Measurements from ENCODE around the gene S100A2.
A peak's percentile ranks its signal among the peaks of the same experiment; 100 is the strongest.
"Not testable (repeated sequence)": the region's sequence is repeated elsewhere in the genome, so short reads cannot be mapped to it uniquely, and the experiment has no call there.

S100A2 gene

DNA sequence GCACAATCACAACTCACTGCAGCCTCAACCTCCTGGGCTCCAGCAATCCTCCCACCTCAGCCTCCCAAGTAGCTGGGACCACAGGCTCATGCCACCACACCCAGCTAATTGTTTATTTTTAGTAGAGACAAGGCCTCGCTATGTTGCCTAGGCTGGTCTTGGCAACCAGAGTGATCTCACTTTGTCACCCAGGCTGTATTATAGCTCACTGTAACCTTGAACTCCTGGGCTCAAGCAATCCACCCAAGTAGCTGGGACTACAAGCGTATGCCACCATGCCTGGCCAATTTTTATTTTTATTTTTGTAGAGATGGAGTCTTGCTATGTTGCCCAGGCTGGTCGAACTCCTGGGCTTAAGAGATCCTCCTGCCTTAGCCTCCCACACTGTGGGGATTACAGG, 3.6 kb downstream of the S100A2 start:
- not testable (repeated sequence) for DNase-seq

DNA sequence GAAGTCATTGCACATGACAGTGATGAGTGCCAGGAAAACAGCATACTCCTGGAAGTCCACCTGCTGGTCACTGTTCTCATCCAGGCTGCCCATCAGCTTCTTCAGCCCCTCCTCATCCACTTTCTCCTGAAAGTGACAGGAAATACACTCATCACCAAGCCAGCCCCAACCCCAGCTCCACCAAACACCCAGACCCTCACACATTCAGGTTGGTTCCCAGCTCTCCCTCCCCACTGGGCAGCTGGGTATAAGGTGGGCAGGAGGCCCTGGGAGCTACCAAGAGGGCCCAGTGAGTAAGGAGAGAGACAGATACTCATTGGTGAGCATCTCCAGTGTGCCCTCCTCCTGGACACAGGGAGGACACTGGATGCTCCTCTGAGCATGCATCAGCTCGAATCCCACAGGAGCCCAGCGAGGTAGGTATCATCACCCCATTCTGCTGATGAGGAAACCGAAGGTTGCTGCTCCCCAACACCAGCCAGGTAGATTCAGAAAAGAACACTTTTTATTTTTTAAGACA, 4.1 kb downstream of the S100A2 start:
- DNase-seq = no peak

DNA sequence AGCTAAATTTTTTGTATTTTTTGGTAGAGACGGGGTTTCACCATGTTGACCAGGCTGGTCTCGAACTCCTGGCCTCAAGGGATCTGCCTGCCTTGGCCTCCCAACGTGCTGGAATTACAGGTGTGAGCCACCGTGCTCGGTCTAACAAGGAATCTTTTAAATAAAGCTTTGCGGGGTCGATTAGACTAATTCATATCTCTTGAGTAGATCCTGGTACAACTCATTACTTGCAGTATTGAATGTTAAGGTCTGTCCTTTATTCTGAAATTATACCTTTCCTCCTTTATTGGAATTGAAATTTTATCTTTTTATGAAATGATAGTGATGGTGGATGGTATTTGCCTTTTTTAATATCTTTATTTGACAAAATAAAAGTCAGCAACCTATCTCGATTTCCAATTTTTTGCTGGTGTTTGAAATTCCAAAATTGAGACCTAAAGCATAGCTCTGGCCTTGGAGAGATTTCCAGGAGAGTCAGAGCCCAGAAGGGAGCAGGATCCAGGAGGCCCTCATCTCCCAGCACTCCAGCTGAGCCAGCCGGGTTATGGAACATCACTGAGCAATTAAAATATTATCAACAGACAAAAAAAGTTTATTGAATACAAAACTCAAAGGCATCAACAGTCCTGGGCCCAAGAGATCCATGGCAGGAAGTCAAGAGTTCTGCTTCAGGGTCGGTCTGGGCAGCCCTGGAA, 4.7 kb downstream of the S100A2 start:
- no peak for DNase-seq

DNA sequence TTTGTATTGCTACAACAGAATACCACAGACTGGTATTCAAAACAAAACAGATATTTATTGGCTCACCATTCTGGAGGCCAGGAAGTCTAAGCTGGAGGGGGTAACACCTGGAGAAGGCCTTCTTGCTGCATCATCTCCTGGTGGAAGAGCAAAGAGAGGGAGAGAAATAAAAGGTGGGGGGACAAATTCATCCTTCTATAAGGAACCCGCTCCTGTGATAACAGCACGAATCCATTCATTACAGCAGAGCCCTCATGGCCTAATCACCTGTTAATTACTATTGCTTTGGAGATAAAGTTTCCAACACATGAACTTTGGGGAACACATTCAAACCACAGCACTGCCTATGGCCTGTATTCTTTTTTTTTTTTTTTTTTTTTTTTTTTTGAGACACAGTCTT, 5.4 kb downstream of the S100A2 start:
- DNase-seq = no peak

DNA sequence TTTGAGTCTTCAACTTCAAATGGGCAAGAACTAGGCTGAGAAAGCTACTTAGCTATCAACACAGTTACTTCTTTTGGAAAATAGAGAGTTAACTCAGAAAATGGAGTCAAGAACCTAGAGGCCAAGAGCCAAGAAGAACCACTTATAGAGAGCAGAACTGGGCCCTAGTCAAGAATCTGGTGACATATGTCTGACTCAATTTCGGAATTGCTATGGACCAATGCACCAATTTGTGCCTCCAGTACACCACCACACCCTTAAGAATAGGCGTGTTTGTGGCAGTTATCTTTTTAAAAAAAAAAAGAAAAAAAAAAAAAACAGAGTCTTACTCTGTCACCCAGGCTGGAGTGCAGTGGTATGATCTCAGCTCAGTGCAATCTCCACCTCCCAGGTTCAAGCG, 7.8 kb downstream of the S100A2 start:
- no peak for DNase-seq

DNA sequence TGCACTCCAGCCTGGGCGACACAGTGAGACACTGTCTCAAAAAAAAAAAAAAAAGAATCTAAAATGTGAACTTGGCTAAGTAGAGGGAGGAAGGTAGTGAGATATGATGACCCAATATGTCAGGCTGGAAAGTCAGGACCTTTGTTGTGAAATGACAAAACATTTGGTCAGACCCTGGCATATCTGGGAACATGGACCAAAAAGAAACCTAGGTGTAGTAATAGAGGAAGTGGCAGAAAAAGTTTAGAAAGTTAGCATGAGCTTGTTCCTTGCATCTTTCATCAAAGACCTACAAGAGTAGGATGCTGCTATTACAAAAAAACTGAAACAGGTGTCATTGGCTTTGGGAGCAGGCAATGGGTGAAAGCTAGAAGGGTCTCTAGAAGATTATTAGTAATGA, 9.3 kb downstream of the S100A2 start:
- no peak for DNase-seq

DNA sequence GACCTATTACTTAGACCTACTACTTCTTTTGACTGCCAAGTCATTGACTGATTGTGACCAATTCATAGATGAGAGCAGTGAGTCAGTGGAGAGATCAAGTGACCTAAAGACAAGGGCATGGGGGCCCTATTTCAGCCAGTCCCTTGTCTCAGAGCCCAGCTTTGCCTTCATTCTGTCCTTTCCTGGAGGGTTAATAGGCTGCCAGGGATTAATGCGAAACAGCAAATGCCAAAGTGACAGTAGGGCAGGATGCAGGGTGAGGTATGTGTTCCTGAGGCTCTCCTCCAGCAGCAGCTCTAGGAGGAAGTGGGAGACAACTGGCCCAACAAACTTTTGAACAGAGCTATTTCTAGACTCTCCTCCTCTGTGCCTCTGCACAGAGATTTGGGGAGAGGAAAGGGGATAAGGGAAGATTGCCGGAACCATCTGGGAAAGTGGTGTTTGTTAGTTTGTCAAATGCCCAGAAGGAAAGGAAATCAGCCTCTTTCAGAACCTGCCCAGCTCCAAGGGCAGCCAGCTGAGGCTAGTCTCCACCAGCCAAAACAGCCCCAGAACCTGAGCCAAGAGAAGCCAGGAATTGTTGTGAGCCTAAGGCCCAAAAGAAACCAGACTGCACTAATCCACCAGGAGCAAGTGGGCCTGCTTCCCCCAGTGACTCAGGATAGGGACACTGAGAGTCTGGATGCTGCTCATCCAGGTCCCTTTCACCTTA, 11.7 kb downstream of the S100A2 start:
- no peak for DNase-seq

DNA sequence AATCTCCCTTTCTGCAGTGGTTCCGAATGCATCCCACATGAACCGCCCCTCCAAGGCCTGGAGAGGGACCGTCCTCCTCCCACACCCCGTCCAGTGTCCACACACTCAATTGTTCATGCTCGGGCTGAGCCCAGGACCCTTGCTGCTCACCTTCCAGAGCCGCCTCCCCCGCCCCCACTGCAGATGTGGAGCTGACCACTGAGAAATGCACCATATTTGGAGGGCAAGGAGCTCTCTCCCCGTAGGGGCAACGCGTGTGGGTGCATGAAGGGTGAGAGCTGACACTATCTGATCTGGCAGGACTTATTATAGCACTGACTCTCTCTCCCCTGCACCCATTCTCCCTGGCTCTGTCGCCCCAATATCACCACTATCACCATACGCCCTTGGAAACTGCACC, 12.5 kb downstream of the S100A2 start:
- DNase-seq = no peak

DNA sequence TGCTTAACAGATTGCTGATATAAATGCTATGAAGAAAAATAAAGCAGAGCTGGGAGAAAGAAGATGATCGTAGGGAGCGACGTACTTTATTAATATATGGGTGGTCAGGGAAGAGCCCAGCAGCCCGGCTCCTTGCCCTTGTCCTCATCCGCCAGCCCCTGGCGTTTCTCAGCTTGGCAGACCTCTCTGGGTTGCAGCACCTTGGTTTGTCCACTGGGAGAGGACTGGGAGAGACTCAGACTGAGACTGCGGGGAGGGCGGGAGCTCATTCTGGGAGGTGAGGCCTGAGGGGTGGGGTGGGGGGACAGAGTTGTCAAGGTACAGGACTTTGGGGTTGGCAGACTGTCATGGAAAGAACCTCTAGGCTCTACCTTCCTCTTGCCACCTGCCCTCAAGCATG, 13.3 kb downstream of the S100A2 start:
- no peak for DNase-seq

DNA sequence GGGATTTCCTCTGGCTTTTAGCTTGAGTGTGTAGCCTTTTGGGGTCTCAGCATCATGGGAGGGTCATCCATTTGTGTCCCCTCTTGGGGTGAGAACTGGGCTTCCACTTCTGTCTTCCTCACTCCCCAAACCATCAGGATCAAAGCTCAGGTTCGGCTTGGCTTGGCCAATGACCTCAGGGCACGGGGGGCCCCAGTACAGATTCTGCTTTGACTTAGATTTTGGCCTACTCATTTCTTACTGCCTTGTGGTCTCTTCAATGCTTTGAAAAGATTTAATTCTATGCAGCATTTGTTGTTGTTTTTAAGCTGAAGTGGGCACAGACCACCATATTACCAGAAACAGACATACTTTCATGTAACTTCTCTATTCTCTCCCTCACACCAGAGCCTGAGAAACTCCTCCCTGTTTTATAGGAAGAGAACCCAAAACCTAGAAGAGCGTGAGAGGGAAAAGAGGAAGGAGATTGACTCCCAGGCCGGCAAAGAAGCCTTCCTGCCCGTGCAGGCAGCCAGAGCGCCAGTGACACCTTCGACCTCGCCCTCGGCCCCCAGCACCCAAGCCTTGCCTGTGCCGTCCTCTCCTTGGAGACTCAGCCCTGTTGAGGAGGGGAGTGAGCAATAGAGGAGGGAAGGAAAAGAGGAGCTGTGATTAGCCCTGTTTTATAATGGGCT, 14.7 kb downstream of the S100A2 start:
- DNase-seq = no peak

DNA sequence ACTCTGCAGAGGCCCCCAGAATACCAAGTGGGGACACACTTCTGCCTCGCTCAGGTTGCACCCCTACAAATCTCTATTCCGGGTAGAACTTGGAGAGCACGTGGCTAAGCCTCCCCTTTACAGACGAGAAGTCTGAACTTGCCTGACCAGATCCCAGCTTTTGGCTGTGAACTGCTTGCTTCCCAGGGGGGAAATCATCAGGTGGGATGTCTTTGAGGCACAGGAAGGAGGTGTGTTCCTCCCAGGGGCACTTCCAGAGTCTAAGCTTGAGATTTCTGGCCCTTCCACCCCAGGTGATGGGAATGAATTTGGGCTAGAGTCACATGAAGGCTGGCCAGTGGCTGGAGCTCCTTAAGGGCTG, 15.3 kb downstream of the S100A2 start:
- no peak for DNase-seq

DNA sequence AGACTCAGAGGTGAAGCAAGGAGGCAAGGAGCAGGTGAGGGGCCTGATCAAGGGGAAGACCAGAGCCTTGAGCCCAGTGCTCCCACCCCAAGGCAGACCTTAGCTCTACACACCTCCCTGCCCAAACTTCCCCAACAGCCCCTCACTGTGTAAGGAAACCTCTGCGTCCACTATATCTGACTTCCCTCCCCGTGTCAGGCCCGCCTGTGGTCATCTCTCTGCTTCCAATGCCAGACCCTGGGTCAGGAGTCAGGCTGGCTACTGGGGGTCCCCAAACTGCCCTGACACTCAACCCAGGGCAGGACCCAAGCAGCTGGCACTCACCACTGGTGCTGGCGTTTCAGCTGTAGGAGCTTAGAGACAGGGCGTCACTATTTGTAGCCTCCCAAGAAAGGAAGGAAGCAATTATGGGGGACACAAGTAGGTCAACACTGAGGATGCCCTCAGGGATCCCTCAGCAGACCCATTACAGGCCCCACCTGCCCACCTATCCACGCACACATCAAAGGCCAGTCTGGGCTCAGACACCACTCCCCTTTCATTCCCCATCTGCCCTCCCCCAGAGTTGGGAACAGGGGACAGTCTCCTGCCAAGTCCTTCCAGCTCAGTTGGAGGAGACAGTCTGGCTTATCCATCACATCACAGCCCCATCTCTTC, 15.8 kb downstream of the S100A2 start:
- DNase-seq = no peak

DNA sequence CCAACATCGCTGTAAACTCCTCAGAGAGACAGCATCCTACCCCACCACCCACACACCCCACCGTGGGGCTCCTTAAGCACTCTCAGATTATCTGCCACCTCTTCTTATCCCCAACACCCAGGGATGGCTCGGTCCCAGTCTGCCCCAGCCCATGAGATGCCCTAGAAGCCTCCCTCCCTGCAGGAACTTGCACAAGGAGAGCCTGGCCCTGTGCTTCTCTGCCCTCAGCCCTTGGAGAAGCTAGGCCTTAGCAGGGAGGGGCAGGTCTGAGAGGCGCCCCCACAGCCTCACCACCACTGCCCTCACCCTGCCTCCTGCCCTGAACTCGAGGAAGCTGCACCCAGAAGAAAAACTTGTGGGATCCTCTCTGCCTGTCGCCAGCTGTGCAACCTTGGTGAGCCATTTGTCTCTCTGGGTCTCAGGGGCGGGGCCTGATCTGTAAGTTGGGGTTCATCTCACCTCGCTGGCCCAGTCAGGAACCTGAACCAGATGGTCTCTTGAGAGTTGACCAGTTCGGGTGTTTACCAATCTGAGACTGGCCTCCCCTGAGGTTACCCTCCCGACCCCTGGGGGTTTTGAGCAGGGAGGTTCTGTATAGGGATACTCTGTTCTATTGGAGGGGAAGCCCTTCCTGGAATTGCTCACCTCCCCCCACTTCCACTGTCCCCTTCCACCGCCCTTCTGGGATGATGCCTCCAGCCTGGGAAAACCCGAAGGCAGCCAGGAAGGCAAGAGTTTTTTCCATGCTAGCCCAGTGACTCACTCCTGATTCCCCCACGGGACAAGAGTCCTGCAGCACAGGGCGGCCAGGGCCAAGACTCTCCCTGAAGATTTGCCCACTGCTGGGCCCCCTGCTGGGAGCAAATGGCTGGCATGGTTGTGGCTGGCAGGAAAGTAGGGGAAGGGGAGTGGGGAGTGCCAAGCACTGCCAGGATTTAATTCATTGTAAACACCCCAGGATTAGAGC, 16.6 kb downstream of the S100A2 start, which contains the start of gene S100A3:
TSS of gene S100A3 (minus strand) at position 537 of the 967 bp plus-strand sequence. CDS start 773 bp downstream, outside the sequence.
- DNase-seq = peak; percentile 94

DNA sequence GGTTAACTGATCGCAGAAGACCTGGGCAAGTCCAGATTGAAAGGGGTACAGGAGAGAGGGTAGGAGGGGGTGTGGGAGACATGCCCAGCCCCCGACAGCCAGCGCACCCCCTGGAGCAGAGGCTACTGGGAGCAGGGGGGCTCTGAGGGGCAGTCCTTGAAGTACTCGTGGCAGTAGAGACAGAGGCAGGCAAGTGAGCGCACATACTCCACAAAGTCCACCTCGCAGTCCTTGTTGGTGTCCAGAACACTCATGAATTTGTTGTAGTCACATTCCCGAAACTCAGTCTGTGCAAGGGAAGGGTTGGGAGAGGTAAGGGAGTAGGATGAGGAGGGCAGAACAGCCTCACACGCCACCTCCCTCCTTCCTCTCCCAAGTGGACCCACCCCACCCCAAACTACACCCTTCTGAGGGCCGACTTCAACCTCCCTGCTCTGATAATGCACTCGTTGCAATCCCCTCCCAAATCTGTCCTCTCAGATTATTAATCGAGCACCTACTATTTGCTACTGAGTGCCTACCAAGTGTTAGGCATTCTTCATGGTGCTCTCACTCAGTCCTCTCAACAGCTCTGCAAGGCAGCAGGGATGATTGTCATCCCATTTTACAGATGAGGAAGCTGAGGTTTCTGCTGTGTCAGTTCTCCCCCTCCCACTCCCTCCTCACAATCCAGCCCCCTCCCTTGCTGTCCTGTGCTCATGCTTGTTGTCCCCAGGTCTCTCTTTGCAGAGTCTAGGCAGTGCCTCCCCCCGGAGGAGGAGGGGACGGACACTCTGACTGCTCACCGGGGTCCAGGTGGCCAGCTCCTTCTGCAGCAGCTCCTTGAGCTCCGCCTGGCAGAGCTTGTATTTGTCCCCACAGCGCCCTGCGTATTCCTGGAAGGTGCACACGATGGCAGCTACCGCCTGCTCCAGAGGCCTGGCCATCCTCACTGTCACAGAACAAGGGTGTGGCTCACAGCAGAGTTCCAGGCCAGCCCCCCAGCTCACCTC, 17.8 kb downstream of the S100A2 start:
- DNase-seq = no peak

DNA sequence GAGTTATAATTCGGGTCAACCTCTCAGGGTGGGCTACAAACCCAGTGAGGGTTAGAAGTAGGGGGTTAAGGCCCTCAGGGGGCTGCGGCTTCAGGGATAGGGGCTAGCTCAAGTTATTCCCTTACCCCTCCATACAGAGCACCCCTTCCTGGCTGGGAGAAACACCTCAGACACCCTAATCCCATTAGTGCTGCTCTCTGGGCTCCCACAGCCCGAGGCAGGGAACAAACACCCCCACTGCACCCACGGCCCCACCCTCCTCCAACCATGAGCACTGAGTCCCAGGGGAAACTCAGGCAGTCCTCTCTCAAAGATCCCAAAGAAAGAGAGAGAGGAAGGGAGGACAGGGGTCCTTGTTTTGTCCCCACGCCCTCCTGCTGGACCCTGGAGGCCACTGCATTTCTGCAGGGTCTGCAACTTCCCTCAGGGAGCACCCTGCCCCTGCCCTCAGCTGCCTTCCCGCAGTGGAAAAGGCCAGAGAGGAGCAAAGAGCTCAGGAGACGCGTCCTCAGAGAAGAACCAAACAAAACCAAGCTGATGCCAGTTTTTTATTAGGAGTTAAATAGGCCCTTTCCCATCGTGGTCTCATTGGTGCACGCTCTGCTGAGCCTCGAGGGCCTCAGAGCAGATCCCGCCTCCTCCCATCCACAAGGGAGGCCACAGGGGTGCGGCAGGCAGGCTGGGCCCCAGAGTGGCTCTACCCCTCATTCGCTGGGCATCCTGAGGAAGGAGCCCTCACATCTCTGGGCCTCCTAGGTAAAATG, 18.7 kb downstream of the S100A2 start:
- DNase-seq = no peak

DNA sequence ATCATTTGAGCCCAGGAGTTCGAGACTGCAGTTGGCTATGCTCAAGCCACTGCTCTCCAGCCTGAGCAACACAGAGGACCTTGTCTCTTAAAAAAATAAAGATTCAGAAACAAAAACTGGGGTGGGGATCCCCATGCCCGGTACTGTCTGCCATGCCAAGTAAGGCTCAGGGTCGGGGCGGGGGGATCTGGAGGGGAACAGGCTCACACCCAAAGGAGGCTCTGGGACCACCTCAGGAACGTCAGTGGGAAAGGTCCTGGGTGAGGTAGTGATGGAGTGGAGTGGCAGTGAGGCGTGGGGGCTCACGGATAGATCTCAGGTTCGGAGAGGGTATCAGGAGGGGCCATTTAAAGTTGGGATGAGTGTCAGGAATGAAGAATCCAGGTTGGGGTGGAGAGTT, 19.3 kb downstream of the S100A2 start:
- no peak for DNase-seq

DNA sequence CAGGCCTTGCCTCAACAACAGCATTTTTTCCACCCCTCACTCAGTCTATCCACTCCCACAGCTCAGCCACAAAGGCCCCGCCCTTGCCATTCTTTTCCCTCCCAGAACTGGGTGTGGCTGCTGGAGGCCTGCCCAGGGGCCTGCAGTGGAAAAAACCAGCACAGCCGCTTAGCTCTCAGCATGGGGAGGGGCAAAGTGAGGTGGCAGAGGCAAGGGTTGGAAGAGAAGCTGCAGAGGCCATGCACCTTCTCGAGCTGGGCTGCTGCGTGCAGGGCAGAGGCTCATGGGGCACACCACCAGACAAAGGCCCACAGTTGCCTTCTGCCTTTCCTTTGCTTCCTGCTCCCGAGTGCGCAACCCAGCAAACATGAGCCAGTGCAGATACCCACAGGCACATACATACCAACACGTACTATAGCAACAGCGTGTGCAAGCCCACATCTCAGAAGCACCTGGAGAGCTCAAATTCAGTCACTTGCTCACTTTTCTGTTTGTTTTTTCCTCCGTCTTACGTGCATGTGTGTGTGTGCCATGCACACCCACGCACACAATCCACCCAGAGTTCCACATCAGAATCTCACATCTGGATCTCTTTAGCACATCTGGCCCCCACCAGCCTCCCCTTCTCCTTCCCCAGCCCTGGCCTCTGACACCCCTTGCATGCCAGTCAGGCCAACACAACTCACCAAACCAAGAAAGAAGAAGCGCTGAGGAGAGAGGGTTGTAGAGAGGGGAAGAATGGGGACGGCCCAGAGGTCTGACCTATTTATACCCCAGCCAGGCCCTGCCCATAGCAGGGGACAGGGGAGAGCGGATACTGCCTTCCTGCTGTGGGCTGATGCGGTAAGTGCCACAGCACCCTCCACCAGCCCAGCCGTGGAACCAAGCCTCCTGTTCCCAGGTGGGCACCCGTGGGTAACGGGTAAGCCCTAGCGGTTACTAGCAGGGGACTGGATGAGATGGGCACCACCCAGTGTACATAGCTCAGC, 20.3 kb downstream of the S100A2 start, which contains the start of gene S100A4:
TSS of gene S100A4 (minus strand) at position 740 of the 989 bp plus-strand sequence. CDS start 1,012 bp downstream, outside the sequence.
- peak; percentile 92 for DNase-seq

DNA sequence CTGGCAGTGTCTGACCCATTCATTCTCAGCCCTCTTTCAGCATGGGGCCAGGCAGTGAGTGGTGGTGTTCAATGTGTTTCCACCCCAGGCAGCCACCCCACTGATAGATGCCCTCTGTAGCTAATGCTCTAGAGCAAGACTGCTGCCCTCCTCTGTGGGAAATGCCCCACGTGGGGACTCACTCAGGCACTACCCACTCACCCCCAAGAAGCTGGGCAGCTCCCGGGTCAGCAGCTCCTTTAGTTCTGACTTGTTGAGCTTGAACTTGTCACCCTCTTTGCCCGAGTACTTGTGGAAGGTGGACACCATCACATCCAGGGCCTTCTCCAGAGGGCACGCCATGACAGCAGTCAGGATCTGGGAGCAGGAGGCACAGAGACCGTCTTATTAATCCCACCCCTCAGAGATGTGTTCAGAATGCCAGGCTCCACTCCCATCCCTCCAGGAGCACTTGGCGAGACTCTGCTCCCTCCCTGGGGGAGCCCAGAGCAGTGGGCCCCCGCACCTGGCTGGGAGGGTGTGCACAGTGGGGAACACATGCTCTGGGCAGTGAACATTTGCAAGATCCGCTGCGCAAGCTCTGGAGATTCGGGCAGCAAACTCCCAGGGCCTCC, 21.1 kb downstream of the S100A2 start:
- DNase-seq = no peak

All from EL (cell line).